ENCODE results near the gene EML4.

The EML4 gene

DNA sequence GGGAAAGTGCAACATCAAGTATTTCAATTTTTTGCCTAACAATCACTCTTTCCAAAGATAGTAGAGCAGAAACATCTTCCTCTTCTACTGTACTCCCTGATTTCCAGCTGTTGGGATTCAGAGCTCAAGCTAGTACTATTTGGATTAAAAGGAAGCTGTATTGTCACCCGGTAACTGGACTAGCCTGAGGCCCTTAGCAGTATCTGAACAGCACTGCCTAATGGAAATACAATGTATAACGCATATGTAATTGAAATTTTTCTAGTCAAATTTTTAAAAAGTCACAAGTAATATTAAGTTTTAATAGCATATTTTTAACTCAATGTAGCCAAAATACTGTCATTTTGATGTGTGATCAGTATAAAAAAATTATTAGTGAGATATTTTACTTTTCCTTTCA, 105.7 kb downstream of the EML4 start:
- H3K27ac ChIP-seq, result no peak overlapping the region
- no peaks in the 10 kb centered on the region for H3K9me3 ChIP-seq (ENCODE audit: severe bottlenecking)
- no peaks in the 10 kb centered on the region for H3K36me3 ChIP-seq
- DNase-seq, result no peak
- no peaks in the 10 kb centered on the region for H3K27me3 ChIP-seq (ENCODE audit: insufficient read depth, low read depth, severe bottlenecking)
- TF ChIP-seq, protein P1, sequence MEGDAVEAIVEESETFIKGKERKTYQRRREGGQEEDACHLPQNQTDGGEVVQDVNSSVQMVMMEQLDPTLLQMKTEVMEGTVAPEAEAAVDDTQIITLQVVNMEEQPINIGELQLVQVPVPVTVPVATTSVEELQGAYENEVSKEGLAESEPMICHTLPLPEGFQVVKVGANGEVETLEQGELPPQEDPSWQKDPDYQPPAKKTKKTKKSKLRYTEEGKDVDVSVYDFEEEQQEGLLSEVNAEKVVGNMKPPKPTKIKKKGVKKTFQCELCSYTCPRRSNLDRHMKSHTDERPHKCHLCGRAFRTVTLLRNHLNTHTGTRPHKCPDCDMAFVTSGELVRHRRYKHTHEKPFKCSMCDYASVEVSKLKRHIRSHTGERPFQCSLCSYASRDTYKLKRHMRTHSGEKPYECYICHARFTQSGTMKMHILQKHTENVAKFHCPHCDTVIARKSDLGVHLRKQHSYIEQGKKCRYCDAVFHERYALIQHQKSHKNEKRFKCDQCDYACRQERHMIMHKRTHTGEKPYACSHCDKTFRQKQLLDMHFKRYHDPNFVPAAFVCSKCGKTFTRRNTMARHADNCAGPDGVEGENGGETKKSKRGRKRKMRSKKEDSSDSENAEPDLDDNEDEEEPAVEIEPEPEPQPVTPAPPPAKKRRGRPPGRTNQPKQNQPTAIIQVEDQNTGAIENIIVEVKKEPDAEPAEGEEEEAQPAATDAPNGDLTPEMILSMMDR (IDR thresholded peaks at IDR 0.05; ENCODE audit: low read depth, low read length), result no peak
- H3K4me3 ChIP-seq (ENCODE audit: low read depth, low read length), result no peak overlapping the region

DNA sequence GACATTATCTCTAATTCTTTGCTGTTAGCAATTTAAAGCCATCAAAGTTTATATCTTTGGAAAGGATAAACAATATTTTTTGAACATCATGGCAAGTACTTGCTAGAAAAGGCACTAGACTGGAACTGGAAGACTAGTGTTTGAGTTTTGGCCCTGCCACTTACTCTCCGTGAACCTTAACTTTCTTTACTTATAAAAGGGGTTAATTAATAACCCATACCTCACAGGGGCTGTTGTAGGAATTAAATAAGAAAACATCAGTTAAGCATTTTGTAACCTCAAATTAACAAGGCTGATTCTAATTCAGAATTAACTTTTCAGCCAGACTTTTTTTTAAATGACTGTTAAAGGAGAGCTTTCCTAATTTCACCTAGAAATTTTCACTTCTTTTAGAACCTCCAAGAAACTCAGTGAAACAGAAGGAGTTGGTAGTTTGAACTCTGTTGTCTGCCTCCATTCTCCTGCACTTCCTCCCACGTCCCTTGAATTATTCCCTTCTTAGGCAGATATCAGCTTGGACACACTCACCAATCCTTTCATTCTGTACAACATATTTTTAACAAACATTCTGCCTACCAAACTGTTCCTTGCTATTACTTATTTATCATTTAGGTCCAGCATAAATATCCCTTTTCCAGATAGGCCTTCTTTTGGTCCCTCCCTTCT, 112.4 kb downstream of the EML4 start:
- TF ChIP-seq, protein P1 (IDR thresholded peaks at IDR 0.05; ENCODE audit: low read depth, low read length), result no peak
- Histone ChIP-seq H3K9me3 (ENCODE audit: severe bottlenecking) (no peaks in the 10 kb centered on the region), H3K4me3 (ENCODE audit: low read depth, low read length) (no peak overlapping the region), H3K36me3 (peaks cover 3% of the 10 kb centered on the region), H3K27me3 (ENCODE audit: insufficient read depth, low read depth, severe bottlenecking) (no peaks in the 10 kb centered on the region), H3K27ac (no peak overlapping the region)
- no peak for DNase-seq

DNA sequence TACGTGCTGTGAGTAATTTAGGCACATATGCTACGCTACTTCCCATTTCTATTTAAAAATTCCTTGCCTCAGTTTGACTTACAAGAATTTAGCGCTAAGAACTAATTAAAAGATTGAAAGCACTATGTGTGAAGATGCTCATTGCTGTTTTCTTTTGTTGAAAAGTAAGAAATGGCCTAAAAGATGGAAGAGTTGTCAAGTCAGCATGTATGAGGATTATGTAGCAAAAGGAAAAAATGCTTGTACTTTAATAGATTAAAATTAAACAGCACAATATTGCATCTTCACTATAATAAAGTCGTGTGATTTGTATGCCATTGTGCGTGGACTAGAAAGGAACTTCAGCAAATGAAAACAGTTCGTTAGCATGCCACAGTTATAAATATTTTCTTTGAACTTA, 114.9 kb downstream of the EML4 start:
- Histone ChIP-seq H3K4me3 (ENCODE audit: low read depth, low read length) (no peak overlapping the region), H3K27ac (no peak overlapping the region), H3K9me3 (ENCODE audit: severe bottlenecking) (no peaks in the 10 kb centered on the region), H3K36me3 (peaks cover 9% of the 10 kb centered on the region), H3K27me3 (ENCODE audit: insufficient read depth, low read depth, severe bottlenecking) (no peaks in the 10 kb centered on the region)
- DNase-seq, result no peak
- TF ChIP-seq, protein P1 (IDR thresholded peaks at IDR 0.05; ENCODE audit: low read depth, low read length), result no peak

DNA sequence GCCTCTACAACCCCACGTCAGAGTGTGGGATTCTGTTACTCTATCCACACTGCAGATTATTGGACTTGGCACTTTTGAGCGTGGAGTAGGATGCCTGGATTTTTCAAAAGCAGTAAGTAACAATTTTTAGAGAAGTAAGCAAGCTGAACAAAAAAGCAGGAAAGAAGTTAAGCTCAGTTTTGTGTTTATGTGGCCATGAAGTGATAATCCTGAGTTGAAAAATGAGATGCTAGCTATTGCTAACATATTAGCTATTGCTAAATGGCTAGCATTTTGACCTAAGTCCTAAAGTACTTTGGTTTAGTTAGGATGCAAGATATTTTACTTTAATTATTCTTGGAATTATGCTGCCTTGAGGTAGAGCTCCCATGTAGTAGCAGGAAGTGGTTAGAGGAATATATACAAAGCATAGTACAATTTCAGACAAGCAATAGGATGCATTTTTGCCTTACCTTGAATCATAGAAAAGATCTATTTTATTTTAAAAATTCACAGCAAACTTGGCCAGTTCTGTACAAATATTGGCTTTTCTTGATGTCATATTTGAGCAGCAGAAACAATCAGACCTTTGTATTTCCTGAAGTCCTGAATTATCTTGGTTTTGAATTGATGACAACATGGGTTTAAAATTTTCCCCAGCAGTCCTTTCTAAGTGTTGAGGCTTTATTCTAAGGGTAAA, 117.3 kb downstream of the EML4 start:
- Histone ChIP-seq H3K36me3 (peaks cover 14% of the 10 kb centered on the region), H3K27me3 (ENCODE audit: insufficient read depth, low read depth, severe bottlenecking) (no peaks in the 10 kb centered on the region), H3K9me3 (ENCODE audit: severe bottlenecking) (no peaks in the 10 kb centered on the region), H3K27ac (no peak overlapping the region), H3K4me3 (ENCODE audit: low read depth, low read length) (no peak overlapping the region)
- no peak for DNase-seq
- TF ChIP-seq, protein P1 (IDR thresholded peaks at IDR 0.05; ENCODE audit: low read depth, low read length), result no peak

DNA sequence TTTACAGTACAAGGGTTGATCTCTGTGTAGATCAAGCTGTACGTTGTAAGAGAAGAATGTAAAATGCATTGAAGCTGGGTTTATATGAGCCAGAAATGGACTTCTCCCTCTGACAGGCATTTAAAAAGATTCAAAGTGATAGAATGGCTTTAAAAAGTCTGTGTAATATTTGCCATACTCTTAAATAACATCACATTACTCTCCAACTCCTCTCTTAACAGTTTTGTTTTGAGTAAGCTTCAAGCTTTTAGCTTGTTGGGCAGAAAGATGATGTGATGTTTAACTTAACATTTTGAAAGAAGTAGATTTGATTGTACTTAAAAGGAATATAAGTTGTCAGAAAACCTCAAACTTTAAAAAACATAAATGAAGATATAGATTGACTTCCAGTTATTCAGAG, 119.7 kb downstream of the EML4 start:
- Histone ChIP-seq H3K4me3 (ENCODE audit: low read depth, low read length) (no peak overlapping the region), H3K36me3 (peaks cover 25% of the 10 kb centered on the region), H3K27me3 (ENCODE audit: insufficient read depth, low read depth, severe bottlenecking) (no peaks in the 10 kb centered on the region), H3K27ac (no peak overlapping the region), H3K9me3 (ENCODE audit: severe bottlenecking) (no peaks in the 10 kb centered on the region)
- DNase-seq, result no peak
- TF ChIP-seq, protein P1 (IDR thresholded peaks at IDR 0.05; ENCODE audit: low read depth, low read length), result no peak
